Effector memory CD4-positive, alpha-beta T cell (primary cell): ENCODE measurements around the gene SRRM3.

Source experiments
- DNase-seq, 3 donors: peaks; one replicate each; pipeline ENCODE4 v3.0.0-alpha.2; 2020
- H3K27ac ChIP-seq: 2 replicates; pipeline ENCODE4 v1.7.0; 2013; ENCODE audit warnings: mild to moderate bottlenecking, low read length, moderate library complexity; ENCODE audit not compliant: insufficient read depth, poor library complexity, severe bottlenecking
- H3K27me3 ChIP-seq: replicated peaks from 2 replicates; pipeline ENCODE4 v1.7.0; 2013; ENCODE audit warnings: mild to moderate bottlenecking, low read length; ENCODE audit not compliant: insufficient read depth, control insufficient read depth, poor library complexity, severe bottlenecking
- H3K36me3 ChIP-seq: 2 replicates; pipeline ENCODE4 v1.7.0; 2013; ENCODE audit warnings: mild to moderate bottlenecking, low read length, moderate library complexity; ENCODE audit not compliant: control insufficient read depth, insufficient read depth
- H3K4me1 ChIP-seq: 2 replicates; pipeline ENCODE4 v1.7.0; 2013; ENCODE audit warnings: low read length, mild to moderate bottlenecking; ENCODE audit not compliant: control insufficient read depth, insufficient read depth, poor library complexity, severe bottlenecking
- H3K4me3 ChIP-seq: 2 replicates; pipeline ENCODE4 v1.7.0; 2013; ENCODE audit warnings: low read length, low read depth, mild to moderate bottlenecking; ENCODE audit not compliant: insufficient read depth, poor library complexity, severe bottlenecking
- H3K9me3 ChIP-seq: 2 replicates; pipeline ENCODE4 v1.7.0; 2013; ENCODE audit warnings: mild to moderate bottlenecking, low read length, moderate library complexity; ENCODE audit not compliant: control insufficient read depth

Gene SRRM3

GRCh38 chr7:76336094-76336493 lies 134.4 kb downstream of the SRRM3 start:
- no peaks in the 10 kb centered on the region for H3K36me3 ChIP-seq
- peaks cover 3% of the 10 kb centered on the region for H3K4me1 ChIP-seq
- H3K9me3 ChIP-seq, result no peaks in the 10 kb centered on the region

More at GRCh38 chr7:76336094-76336493, 134.4 kb downstream of the SRRM3 start:
- Histone ChIP-seq H3K27ac (no peak overlapping the region), H3K27me3 (no peaks in the 10 kb centered on the region), H3K4me3 (no peak overlapping the region)
- no peak for DNase-seq
